GM19468 (cell line): ENCODE data around the gene CAMK2B.

Source experiments
- ATAC-seq: cut with Tn5 transposase; IDR thresholded peaks from one replicate; pipeline ENCODE4 v1.9.1; 2021; ENCODE audit warnings: mild to moderate bottlenecking, moderate library complexity, moderate number of reproducible peaks; ENCODE audit not compliant: unreplicated experiment; ENCODE audit errors: extremely low read depth

CAMK2B gene

GRCh38 chr7:44310221-44310848 is 15.1 kb downstream of the CAMK2B start:
- no peak for ATAC-seq

- ATAC-seq = no peak
Observed at GRCh38 chr7:44309271-44310091, 15.9 kb downstream of the CAMK2B start.

- no peak for ATAC-seq
Observed at GRCh38 chr7:44308596-44309270, 16.7 kb downstream of the CAMK2B start.

- ATAC-seq = no peak
Observed at GRCh38 chr7:44307905-44308595, 17.3 kb downstream of the CAMK2B start.

GRCh38 chr7:44307301-44307900 is 18.0 kb downstream of the CAMK2B start:
- no peak for ATAC-seq

- no peak for ATAC-seq
Observed at GRCh38 chr7:44306606-44307005, 18.8 kb downstream of the CAMK2B start.

GRCh38 chr7:44305564-44306507 is 19.6 kb downstream of the CAMK2B start:
- no peak for ATAC-seq

GRCh38 chr7:44294325-44295069 is 30.9 kb downstream of the CAMK2B start:
- no peak for ATAC-seq

GRCh38 chr7:44293561-44294324 is 31.7 kb downstream of the CAMK2B start:
- ATAC-seq = no peak

GRCh38 chr7:44292876-44293560 is 32.4 kb downstream of the CAMK2B start:
- no peak for ATAC-seq

- no peak for ATAC-seq
Observed at GRCh38 chr7:44292420-44292817, 33.0 kb downstream of the CAMK2B start.

- ATAC-seq = no peak
Observed at GRCh38 chr7:44291733-44292419, 33.5 kb downstream of the CAMK2B start.

GRCh38 chr7:44291066-44291732 is 34.2 kb downstream of the CAMK2B start:
- no peak for ATAC-seq

- ATAC-seq = no peak
Observed at GRCh38 chr7:44290252-44290620, 35.2 kb downstream of the CAMK2B start.

- ATAC-seq = no peak
Observed at GRCh38 chr7:44289341-44290251, 35.8 kb downstream of the CAMK2B start.
